Hepatocyte (in vitro differentiated cells): ENCODE results near the gene ATP6V0A4.

Experiments
- EZH2 ChIP-seq: fragments of 200-600 bp; sonication (generic); IDR thresholded peaks from 2 replicates; pipeline ENCODE4 v1.6.1; 2016; ENCODE audit warnings: antibody characterized with exemption, mild to moderate bottlenecking, borderline replicate concordance
- EZH2phosphoT487 ChIP-seq: fragments of 200-600 bp; sonication (generic); IDR thresholded peaks from one replicate; pipeline ENCODE4 v1.6.1; 2018; ENCODE audit warnings: antibody characterized with exemption, mild to moderate bottlenecking, low read depth, moderate library complexity; ENCODE audit not compliant: unreplicated experiment, severe bottlenecking
- TF ChIP-seq, protein P1 (sequence below): fragments of 200-600 bp; sonication (generic); IDR thresholded peaks from 2 replicates; pipeline ENCODE4 v1.5.1; 2016; ENCODE audit warnings: antibody characterized with exemption, mild to moderate bottlenecking; ENCODE audit not compliant: poor library complexity

DNA sequence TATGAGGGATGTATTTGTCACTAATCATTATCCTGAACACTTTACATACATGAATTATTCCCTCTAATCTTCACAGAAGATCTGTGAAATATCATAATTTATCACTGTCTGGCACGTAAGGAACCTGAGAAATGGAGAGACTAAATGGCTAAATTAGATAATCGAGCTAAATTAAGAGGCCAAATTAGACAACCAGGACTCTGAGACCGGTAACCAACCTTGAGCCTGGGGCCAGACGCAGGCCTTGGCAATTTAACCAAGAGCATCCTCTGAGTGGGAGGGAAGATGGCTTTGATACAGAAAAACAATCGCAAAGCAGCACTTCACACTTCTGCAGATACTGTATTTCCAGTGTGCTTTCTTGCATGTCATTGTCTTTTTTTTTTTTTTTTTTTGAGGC lies 118.2 kb downstream of the ATP6V0A4 start:
- TF ChIP-seq, protein P1, sequence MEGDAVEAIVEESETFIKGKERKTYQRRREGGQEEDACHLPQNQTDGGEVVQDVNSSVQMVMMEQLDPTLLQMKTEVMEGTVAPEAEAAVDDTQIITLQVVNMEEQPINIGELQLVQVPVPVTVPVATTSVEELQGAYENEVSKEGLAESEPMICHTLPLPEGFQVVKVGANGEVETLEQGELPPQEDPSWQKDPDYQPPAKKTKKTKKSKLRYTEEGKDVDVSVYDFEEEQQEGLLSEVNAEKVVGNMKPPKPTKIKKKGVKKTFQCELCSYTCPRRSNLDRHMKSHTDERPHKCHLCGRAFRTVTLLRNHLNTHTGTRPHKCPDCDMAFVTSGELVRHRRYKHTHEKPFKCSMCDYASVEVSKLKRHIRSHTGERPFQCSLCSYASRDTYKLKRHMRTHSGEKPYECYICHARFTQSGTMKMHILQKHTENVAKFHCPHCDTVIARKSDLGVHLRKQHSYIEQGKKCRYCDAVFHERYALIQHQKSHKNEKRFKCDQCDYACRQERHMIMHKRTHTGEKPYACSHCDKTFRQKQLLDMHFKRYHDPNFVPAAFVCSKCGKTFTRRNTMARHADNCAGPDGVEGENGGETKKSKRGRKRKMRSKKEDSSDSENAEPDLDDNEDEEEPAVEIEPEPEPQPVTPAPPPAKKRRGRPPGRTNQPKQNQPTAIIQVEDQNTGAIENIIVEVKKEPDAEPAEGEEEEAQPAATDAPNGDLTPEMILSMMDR, result no peak
- TF ChIP-seq EZH2 (no peak), EZH2phosphoT487 (no peak)
